Measurements from ENCODE around the gene CDK19.
"Not testable (repeated sequence)": the region's sequence is repeated elsewhere in the genome, so short reads cannot be mapped to it uniquely, and the experiment has no call there.

Gene CDK19

GRCh38 chr6:110778333-110778732 lies 36.9 kb downstream of the CDK19 start:
- no peak overlapping the region for H3K27ac ChIP-seq
- TF ChIP-seq CTCF (conservative IDR thresholded peaks at IDR 0.05) (no peak), ZFX (IDR thresholded peaks at IDR 0.05) (no peak)

DNA sequence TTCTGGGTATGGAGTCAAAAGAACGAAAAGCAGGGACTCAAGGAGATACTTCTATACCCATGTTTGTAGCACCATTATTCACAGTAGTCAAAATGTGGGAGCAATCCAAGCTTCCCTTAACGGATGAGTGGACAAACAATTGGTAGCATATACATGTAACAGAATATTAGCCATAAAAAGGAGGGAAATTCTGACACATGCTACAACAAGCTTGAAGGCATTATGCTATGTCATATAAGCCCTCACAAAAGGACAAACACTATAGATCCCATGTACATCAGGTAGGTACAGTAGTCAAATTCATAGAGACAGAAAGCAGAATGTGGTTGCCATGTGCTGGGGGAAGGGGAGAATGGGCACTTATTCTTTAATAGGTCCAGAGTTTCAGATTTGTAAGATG lies 37.6 kb downstream of the CDK19 start:
- H3K27ac ChIP-seq = no peak overlapping the region
- TF ChIP-seq ZFX (IDR thresholded peaks at IDR 0.05) = no peak

DNA sequence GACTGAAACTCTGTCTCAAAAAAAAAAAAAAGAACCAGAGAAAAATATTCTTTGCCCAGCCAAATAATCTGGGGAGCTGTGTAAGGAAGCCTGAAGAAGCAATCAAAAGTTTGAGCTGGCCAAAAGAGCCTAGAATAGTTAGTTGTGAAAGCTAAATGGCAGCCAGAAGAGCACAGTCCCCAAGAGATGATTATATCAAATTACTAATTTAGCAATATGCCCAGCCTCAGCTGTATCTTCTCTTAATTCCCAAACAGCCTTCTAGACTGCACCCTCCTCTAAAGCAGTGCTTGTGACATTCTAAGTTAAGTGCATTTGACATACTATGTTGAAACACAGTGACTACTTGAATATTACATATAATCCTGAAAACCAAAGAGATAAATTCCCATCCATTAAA lies 38.9 kb downstream of the CDK19 start:
- H3K27ac ChIP-seq = no peak overlapping the region
- TF ChIP-seq ZFX (IDR thresholded peaks at IDR 0.05) (no peak), CTCF (conservative IDR thresholded peaks at IDR 0.05) (no peak)

GRCh38 chr6:110769923-110770322 lies 45.3 kb downstream of the CDK19 start:
- TF ChIP-seq ZFX (IDR thresholded peaks at IDR 0.05) = no peak
- TF ChIP-seq CTCF (conservative IDR thresholded peaks at IDR 0.05) = no peak

DNA sequence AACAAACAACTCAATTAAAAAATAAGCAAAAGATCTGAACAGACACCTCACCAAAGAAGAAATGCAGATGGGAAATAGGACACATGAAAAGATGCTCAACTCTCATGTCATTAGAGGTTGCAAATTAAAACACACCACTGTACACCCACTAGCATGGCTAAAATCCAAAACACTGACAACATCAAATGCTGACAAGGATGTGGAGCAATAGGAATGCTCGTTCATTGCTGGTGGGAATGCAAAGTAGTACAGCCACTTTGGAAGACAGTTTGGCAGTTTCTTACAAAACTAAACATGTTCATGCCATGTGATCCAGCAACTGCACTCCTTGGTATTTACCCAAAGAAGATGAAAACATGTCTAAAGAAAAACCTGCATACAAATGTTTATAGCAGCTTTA lies 47.2 kb downstream of the CDK19 start:
- H3K27ac ChIP-seq = no peak overlapping the region
- no peak for TF ChIP-seq CTCF (conservative IDR thresholded peaks at IDR 0.05)
- TF ChIP-seq ZFX (IDR thresholded peaks at IDR 0.05) = no peak

More at GRCh38 chr6:110769923-110770322, 45.3 kb downstream of the CDK19 start:
- H3K27ac ChIP-seq = no peak overlapping the region

DNA sequence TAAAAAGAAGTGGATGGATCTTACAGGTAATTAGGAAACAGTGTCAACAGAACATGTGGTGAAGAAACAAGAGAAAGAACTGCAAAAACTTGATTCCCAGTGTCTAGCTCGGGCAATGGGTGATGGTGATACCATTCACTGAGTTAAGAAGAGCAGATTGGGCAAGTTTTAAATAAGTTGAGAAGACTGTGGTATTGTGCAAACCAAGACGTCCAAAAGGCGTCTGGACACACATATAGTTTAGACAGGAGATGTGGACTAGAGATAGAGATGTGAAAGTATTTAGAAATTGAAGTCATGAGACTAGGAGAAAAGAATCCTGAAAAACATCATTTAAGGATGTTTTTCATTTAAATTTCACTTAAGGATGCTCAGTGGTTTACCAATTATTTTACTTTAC lies 53.9 kb downstream of the CDK19 start:
- no peak overlapping the region for H3K27ac ChIP-seq
- TF ChIP-seq ZFX (IDR thresholded peaks at IDR 0.05) = no peak
- no peak for TF ChIP-seq CTCF (conservative IDR thresholded peaks at IDR 0.05)

- no peak for TF ChIP-seq ZFX (IDR thresholded peaks at IDR 0.05)
- TF ChIP-seq CTCF (conservative IDR thresholded peaks at IDR 0.05) = no peak
- H3K27ac ChIP-seq = no peak overlapping the region
These were observed 54.7 kb downstream of the CDK19 start for GRCh38 chr6:110760589-110760988.

DNA sequence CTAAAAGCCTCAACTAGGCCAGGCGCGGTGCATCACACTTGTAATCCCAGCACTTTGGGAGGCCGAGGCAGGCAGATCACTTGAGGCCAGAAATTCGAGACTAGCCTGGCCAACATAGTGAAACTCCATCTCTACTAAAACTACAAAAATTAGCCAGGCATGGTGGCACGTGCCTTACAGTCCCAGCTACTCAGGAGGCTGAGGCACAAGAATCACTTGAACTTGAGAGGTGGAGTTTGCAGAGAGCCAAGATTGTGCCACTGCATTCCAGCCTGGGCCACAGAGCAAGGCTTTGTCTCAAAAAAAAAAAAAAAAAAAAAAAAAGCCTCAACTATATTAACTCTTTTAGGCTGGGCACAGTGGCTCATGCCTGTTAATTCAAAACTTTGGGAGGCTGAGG lies 55.2 kb downstream of the CDK19 start:
- H3K27ac ChIP-seq = not testable (repeated sequence)

- TF ChIP-seq ZFX (IDR thresholded peaks at IDR 0.05) = no peak
- no peak for TF ChIP-seq CTCF (conservative IDR thresholded peaks at IDR 0.05)
These were observed 57.3 kb downstream of the CDK19 start for GRCh38 chr6:110757926-110758325.

More at GRCh38 chr6:110757926-110758325, 57.3 kb downstream of the CDK19 start:
- H3K27ac ChIP-seq = no peak overlapping the region

Measured in C4-2B (cell line).